IMR-90 (cell line): Measurements from ENCODE around the gene CCM2. TPM values are rescaled to one million over a fixed set of nuclear protein-coding genes. Genes with fewer than 3 reads are reported as not detected.

Experiments
- ATAC-seq: fragments of 200-7000 bp; cut with Tn5 transposase; 2 replicates; pipeline ENCODE4 v1.9.1; 2020; ENCODE audit warnings: low read depth, mild to moderate bottlenecking, moderate library complexity
- BruUV-seq: library from RNA; stranded (reverse); fragments of 400-500 nt; replicated peaks from 2 replicates; lab custom pipeline; 2021; lab: Mats Ljungman, UMichigan
- CTCF ChIA-PET: fragments of 300-600 bp; formaldehyde crosslinking; extraction: SDS; loops from one replicate; lab custom pipeline; 2021; ENCODE audit warnings: antibody characterized with exemption; lab: Yijun Ruan, JAX
- POLR2A ChIA-PET: fragments of 300-600 bp; sonication (Branson Sonifier 250); formaldehyde crosslinking; loops from one replicate; lab custom pipeline; 2022; ENCODE audit warnings: antibody characterized with exemption; ENCODE audit not compliant: unreplicated experiment; lab: Charles Lee
- DNase-seq: peaks from one replicate; pipeline ENCODE4 v3.0.0; 2013
- H2AFZ ChIP-seq: replicated peaks from 2 replicates; pipeline ENCODE3; 2013; ENCODE audit warnings: low read length, mild to moderate bottlenecking; ENCODE audit not compliant: poor library complexity
- H2AK5ac ChIP-seq: 2 replicates; pipeline ENCODE4 v1.6.1; 2013; ENCODE audit warnings: low read depth, low read length, inconsistent platforms
- H2AK9ac ChIP-seq: replicated peaks from 2 replicates; pipeline ENCODE3; 2013; ENCODE audit warnings: mild to moderate bottlenecking, low read depth, low read length, moderate library complexity; ENCODE audit not compliant: poor library complexity
- H2BK120ac ChIP-seq: 2 replicates; pipeline ENCODE4 v1.6.1; 2013; ENCODE audit warnings: low read depth, low read length, inconsistent platforms
- H2BK15ac ChIP-seq: 3 replicates; pipeline ENCODE4 v1.6.1; 2013; ENCODE audit warnings: low read depth, low read length, inconsistent platforms
- H2BK20ac ChIP-seq: 2 replicates; pipeline ENCODE4 v1.6.1; 2013; ENCODE audit warnings: low read depth, mild to moderate bottlenecking, inconsistent platforms, low read length, moderate library complexity
- H2BK5ac ChIP-seq: 2 replicates; pipeline ENCODE4 v1.6.1; 2013; ENCODE audit warnings: mild to moderate bottlenecking, low read depth, low read length, inconsistent platforms; ENCODE audit not compliant: poor library complexity, severe bottlenecking
- H3K14ac ChIP-seq: replicated peaks from 2 replicates; pipeline ENCODE4 v1.6.1; 2013; ENCODE audit warnings: low read depth, low read length, inconsistent platforms
- H3K18ac ChIP-seq: 2 replicates; pipeline ENCODE4 v1.6.1; 2013; ENCODE audit warnings: low read depth, low read length, control low read depth
- H3K23ac ChIP-seq: 2 replicates; pipeline ENCODE4 v1.6.1; 2013; ENCODE audit warnings: low read depth, low read length, inconsistent platforms
- H3K27ac ChIP-seq: 2 replicates; pipeline ENCODE4 v1.5.1; 2013; ENCODE audit warnings: mild to moderate bottlenecking, control low read depth, low read length; ENCODE audit not compliant: insufficient read depth
- H3K27me3 ChIP-seq: 2 replicates; pipeline ENCODE4 v1.6.1; 2013; ENCODE audit warnings: low read length; ENCODE audit not compliant: control insufficient read depth, insufficient read depth
- H3K36me3 ChIP-seq: 2 replicates; pipeline ENCODE4 v1.6.1; 2013; ENCODE audit warnings: low read length, mixed read lengths; ENCODE audit not compliant: control insufficient read depth, insufficient read depth
- H3K4ac ChIP-seq: 2 replicates; pipeline ENCODE4 v1.6.1; 2013; ENCODE audit warnings: low read depth, low read length, inconsistent platforms
- H3K4me1 ChIP-seq: 2 replicates; pipeline ENCODE4 v1.6.1; 2013; ENCODE audit warnings: low read length, mixed read lengths; ENCODE audit not compliant: control insufficient read depth, insufficient read depth
- H3K4me2 ChIP-seq: 2 replicates; pipeline ENCODE4 v1.6.1; 2013; ENCODE audit warnings: low read depth, mild to moderate bottlenecking, control low read depth, low read length, moderate library complexity
- H3K4me3 ChIP-seq: 2 replicates; pipeline ENCODE4 v1.5.1; 2013; ENCODE audit warnings: low read depth, mild to moderate bottlenecking, control low read depth, low read length, moderate library complexity; ENCODE audit not compliant: insufficient read depth
- H3K56ac ChIP-seq: 2 replicates; pipeline ENCODE4 v1.6.1; 2013; ENCODE audit warnings: low read length, inconsistent platforms; ENCODE audit not compliant: insufficient read depth; ENCODE audit errors: extremely low read depth
- H3K79me1 ChIP-seq, 2 experiments: 2 replicates each; pipeline ENCODE4 v1.6.1; 2013; ENCODE audit warnings: low read length in 2 of 2, inconsistent platforms in 1 of 2, low read depth in 1 of 2
- H3K9ac ChIP-seq: 2 replicates; pipeline ENCODE4 v1.6.1; 2013; ENCODE audit warnings: low read depth, low read length, control low read depth
- H3K9me1 ChIP-seq: 2 replicates; pipeline ENCODE4 v1.6.1; 2013; ENCODE audit warnings: low read length, inconsistent platforms; ENCODE audit not compliant: insufficient read depth
- H3K9me3 ChIP-seq: 2 replicates; pipeline ENCODE4 v1.6.1; 2013; ENCODE audit warnings: low read length; ENCODE audit not compliant: control insufficient read depth, insufficient read depth
- H4K20me1 ChIP-seq: 2 replicates; pipeline ENCODE4 v1.6.1; 2013; ENCODE audit warnings: low read length, inconsistent platforms; ENCODE audit not compliant: insufficient read depth
- H4K5ac ChIP-seq: 2 replicates; pipeline ENCODE4 v1.6.1; 2013; ENCODE audit warnings: mild to moderate bottlenecking, low read depth, low read length, control low read depth
- H4K8ac ChIP-seq, 2 experiments: 2 replicates each; pipeline ENCODE4 v1.6.1; 2013; ENCODE audit warnings: low read depth in 2 of 2, low read length in 2 of 2, control low read depth in 1 of 2, inconsistent platforms in 1 of 2
- H4K91ac ChIP-seq: 2 replicates; pipeline ENCODE4 v1.6.1; 2013; ENCODE audit warnings: low read depth, low read length, inconsistent platforms; ENCODE audit not compliant: insufficient read depth
- BHLHE40 ChIP-seq: fragments of 150-350 bp; IDR thresholded peaks from 2 replicates; pipeline ENCODE4 v1.6.1; 2016; ENCODE audit warnings: mild to moderate bottlenecking, low read depth, low read length
- CEBPB ChIP-seq: IDR thresholded peaks from 2 replicates; pipeline ENCODE4 v1.6.1; 2012; ENCODE audit warnings: low read depth, low read length, improper control_type of control experiment
- CHD1 ChIP-seq: IDR thresholded peaks from 2 replicates; pipeline ENCODE4 v1.6.1; 2012; ENCODE audit warnings: low read depth, low read length, improper control_type of control experiment
- FOS ChIP-seq: fragments of 150-350 bp; IDR thresholded peaks from 2 replicates; pipeline ENCODE4 v1.6.1; 2016; ENCODE audit warnings: low read depth, low read length
- MAFK ChIP-seq: IDR thresholded peaks from 2 replicates; pipeline ENCODE4 v1.6.1; 2012; ENCODE audit warnings: low read depth, low read length, improper control_type of control experiment
- MAZ ChIP-seq: IDR thresholded peaks from 2 replicates; pipeline ENCODE4 v1.6.1; 2012; ENCODE audit warnings: low read depth, mild to moderate bottlenecking, low read length, improper control_type of control experiment, moderate library complexity, borderline replicate concordance
- MXI1 ChIP-seq: IDR thresholded peaks from 2 replicates; pipeline ENCODE4 v1.6.1; 2012; ENCODE audit warnings: low read depth, mild to moderate bottlenecking, low read length, moderate library complexity, borderline replicate concordance
- NFE2L2 ChIP-seq: fragments of 150-350 bp; IDR thresholded peaks from 2 replicates; pipeline ENCODE4 v1.6.1; 2016; ENCODE audit warnings: low read depth, mild to moderate bottlenecking, low read length
- POLR2A ChIP-seq: IDR thresholded peaks from 2 replicates; pipeline ENCODE4 v1.6.1; 2012; ENCODE audit warnings: mild to moderate bottlenecking, low read depth, low read length
- RAD21 ChIP-seq: IDR thresholded peaks from 2 replicates; pipeline ENCODE4 v1.6.1; 2012; ENCODE audit warnings: low read length, improper control_type of control experiment
- RCOR1 ChIP-seq: IDR thresholded peaks from 2 replicates; pipeline ENCODE4 v1.6.1; 2012; ENCODE audit warnings: mild to moderate bottlenecking, low read length, improper control_type of control experiment; ENCODE audit not compliant: insufficient replicate concordance
- RFX5 ChIP-seq: IDR thresholded peaks from 2 replicates; pipeline ENCODE4 v1.8.0; 2012; ENCODE audit warnings: low read depth, mild to moderate bottlenecking, low read length, moderate library complexity
- WGBS, 2 experiments: methylation state at CpG; one replicate each; pipeline versions ENCODE4 v1.1.5 to v1.1.7; 2013; ENCODE audit warnings: missing lambda C conversion rate in 2 of 2; ENCODE audit not compliant: insufficient read length in 1 of 2; ENCODE audit errors: extremely low coverage in 2 of 2; 5-methylcytosine and 5-hydroxymethylcytosine counted together
- dilution Hi-C: fragments of 300-500 bp; cut with HindIII; formaldehyde crosslinking; loops from one replicate; pipeline ENCODE4 v1.14.3; 2018; ENCODE audit warnings: low sequenced_read_pairs; ENCODE audit not compliant: unreplicated experiment
- in situ Hi-C: fragments of 300-500 bp; cut with MboI; formaldehyde crosslinking; loops from 3 replicates; pipeline ENCODE4 v1.14.3; 2019; ENCODE audit warnings: low sequenced_read_pairs, inconsistent platforms, mixed read lengths
- intact Hi-C: fragments of 100-400 bp; cut with micrococcal nuclease; formaldehyde crosslinking; loops from 2 replicates; pipeline ENCODE4 v1.10.0; 2022
- polyA plus RNA-seq, 3 experiments: library from polyadenylated mRNA; depleted of rRNA; stranded (reverse); fragments of >200 nt; gene quantifications; 2 replicates each; pipeline ENCODE4 v1.2.3, GENCODE V29; 2012; ENCODE audit warnings: low replicate concordance in 1 of 3
- total RNA-seq: library from RNA; depleted of rRNA; stranded (reverse); fragments of >200 nt; gene quantifications from 2 replicates; pipeline ENCODE4 v1.2.3, GENCODE V29; 2012
- TF ChIP-seq, protein P1 (sequence below): fragments of 150-350 bp; IDR thresholded peaks from 2 replicates; pipeline ENCODE4 v1.6.1; 2016; ENCODE audit warnings: low read depth, mild to moderate bottlenecking, low read length, moderate library complexity, borderline replicate concordance
- TF ChIP-seq, protein P2 (sequence below): conservative IDR thresholded peaks from 2 replicates; pipeline ENCODE4 v1.5.1; 2012; ENCODE audit warnings: mild to moderate bottlenecking, low read depth, low read length, improper control_type of control experiment
- TF ChIP-seq, protein P3 (sequence below): fragments of 150-350 bp; IDR thresholded peaks from 2 replicates; pipeline ENCODE4 v1.6.1; 2017; ENCODE audit warnings: mild to moderate bottlenecking, antibody characterized with exemption, low read length, low read depth

CCM2 gene
- total and polyA plus RNA-seq, 2 of the 4 experiments (the other 2 are of a cell fraction) = 65.2 to 78.5 TPM

DNA sequence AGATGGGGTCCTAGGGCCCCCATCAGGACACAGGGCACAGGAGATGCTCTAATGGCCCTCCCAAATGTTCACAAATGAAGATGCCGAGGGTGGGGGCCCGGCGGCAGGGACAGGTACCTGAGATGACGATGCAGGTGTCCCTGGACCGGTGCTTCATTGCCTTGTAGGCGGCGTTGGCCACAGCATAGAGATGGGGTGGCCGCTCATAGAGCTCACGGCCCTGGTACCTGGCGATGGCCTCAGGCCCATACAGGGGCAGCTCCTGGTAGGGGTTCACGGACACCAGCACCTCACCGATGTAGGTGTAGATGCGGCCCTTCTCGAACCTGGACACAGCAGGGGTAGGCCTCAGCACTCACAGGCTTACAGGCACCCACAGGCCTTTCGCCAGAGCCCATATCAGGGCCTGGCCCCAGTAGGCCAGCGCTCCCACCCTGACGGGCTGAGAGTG, 23.2 kb upstream of the CCM2 start:
- H3K4me1 ChIP-seq = peaks cover 10% of the 10 kb centered on the region
- H3K14ac ChIP-seq = no peak overlapping the region
- TF ChIP-seq, protein P1, sequence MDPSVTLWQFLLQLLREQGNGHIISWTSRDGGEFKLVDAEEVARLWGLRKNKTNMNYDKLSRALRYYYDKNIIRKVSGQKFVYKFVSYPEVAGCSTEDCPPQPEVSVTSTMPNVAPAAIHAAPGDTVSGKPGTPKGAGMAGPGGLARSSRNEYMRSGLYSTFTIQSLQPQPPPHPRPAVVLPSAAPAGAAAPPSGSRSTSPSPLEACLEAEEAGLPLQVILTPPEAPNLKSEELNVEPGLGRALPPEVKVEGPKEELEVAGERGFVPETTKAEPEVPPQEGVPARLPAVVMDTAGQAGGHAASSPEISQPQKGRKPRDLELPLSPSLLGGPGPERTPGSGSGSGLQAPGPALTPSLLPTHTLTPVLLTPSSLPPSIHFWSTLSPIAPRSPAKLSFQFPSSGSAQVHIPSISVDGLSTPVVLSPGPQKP = no peak
- TF ChIP-seq FOS (no peak), MAFK (no peak), NFE2L2 (no peak), RAD21 (no peak), CEBPB (no peak), RCOR1 (no peak), CHD1 (no peak), BHLHE40 (no peak), MXI1 (no peak), RFX5 (no peak), POLR2A (no peak), MAZ (no peak)
- TF ChIP-seq, protein P2, sequence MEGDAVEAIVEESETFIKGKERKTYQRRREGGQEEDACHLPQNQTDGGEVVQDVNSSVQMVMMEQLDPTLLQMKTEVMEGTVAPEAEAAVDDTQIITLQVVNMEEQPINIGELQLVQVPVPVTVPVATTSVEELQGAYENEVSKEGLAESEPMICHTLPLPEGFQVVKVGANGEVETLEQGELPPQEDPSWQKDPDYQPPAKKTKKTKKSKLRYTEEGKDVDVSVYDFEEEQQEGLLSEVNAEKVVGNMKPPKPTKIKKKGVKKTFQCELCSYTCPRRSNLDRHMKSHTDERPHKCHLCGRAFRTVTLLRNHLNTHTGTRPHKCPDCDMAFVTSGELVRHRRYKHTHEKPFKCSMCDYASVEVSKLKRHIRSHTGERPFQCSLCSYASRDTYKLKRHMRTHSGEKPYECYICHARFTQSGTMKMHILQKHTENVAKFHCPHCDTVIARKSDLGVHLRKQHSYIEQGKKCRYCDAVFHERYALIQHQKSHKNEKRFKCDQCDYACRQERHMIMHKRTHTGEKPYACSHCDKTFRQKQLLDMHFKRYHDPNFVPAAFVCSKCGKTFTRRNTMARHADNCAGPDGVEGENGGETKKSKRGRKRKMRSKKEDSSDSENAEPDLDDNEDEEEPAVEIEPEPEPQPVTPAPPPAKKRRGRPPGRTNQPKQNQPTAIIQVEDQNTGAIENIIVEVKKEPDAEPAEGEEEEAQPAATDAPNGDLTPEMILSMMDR = no peak
- TF ChIP-seq, protein P3, sequence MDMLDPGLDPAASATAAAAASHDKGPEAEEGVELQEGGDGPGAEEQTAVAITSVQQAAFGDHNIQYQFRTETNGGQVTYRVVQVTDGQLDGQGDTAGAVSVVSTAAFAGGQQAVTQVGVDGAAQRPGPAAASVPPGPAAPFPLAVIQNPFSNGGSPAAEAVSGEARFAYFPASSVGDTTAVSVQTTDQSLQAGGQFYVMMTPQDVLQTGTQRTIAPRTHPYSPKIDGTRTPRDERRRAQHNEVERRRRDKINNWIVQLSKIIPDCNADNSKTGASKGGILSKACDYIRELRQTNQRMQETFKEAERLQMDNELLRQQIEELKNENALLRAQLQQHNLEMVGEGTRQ = no peak
- POLR2A ChIA-PET = no interaction called here
- H2AK9ac ChIP-seq = no peak overlapping the region
- no peak overlapping the region for H2BK5ac ChIP-seq
- no peak overlapping the region for H4K91ac ChIP-seq
- H2BK120ac ChIP-seq = no peak overlapping the region
- no peak overlapping the region for H3K9ac ChIP-seq
- no peak overlapping the region for H4K8ac ChIP-seq
- no peak overlapping the region for H3K56ac ChIP-seq
- DNase-seq = no peak
- peaks cover 4% of the 10 kb centered on the region; the same call in 1 of the 2 replicates for H3K27me3 ChIP-seq
- no TSS peak for BruUV-seq
- H3K4me3 ChIP-seq = no peak overlapping the region
- H3K79me1 ChIP-seq = no peaks in the 10 kb centered on the region; a peak in 1 of 4 replicates
- dilution Hi-C loops (no loop called here), in situ Hi-C loops (no loop called here), intact Hi-C loops (no loop called here)
- WGBS, 2 experiments = 94% methylated on average over 14 of the region's 17 CpGs; no CpG with 5 or more reads in 1 of the 2 experiments
- H3K27ac ChIP-seq = no peak overlapping the region
- no peak overlapping the region for H2AK5ac ChIP-seq
- no peak overlapping the region for H2BK15ac ChIP-seq
- H3K23ac ChIP-seq = no peak overlapping the region
- H2AFZ ChIP-seq = no peak overlapping the region
- H4K20me1 ChIP-seq = peaks cover 6% of the 10 kb centered on the region; the same call in 1 of the 2 replicates
- H2BK20ac ChIP-seq = no peak overlapping the region
- H3K4me2 ChIP-seq = no peak overlapping the region
- ATAC-seq = no peak
- H3K4ac ChIP-seq = no peak overlapping the region
- H3K9me3 ChIP-seq = no peaks in the 10 kb centered on the region
- no peak overlapping the region for H4K5ac ChIP-seq
- H3K9me1 ChIP-seq = peaks cover 15% of the 10 kb centered on the region
- peaks cover 3% of the 10 kb centered on the region; the same call in 1 of the 2 replicates for H3K36me3 ChIP-seq
- CTCF ChIA-PET = no interaction called here
- no peak overlapping the region for H3K18ac ChIP-seq
